Fibroblast of peridontal ligament (primary cell): ENCODE results near the gene SMIM12.
"Not testable (repeated sequence)": the region's sequence is repeated elsewhere in the genome, so short reads cannot be mapped to it uniquely, and the experiment has no call there.

Source experiments
- DNase-seq: peaks from one replicate; pipeline ENCODE4 v3.0.0-alpha.2; 2010; ENCODE audit errors: extremely low read depth

The SMIM12 gene

DNA sequence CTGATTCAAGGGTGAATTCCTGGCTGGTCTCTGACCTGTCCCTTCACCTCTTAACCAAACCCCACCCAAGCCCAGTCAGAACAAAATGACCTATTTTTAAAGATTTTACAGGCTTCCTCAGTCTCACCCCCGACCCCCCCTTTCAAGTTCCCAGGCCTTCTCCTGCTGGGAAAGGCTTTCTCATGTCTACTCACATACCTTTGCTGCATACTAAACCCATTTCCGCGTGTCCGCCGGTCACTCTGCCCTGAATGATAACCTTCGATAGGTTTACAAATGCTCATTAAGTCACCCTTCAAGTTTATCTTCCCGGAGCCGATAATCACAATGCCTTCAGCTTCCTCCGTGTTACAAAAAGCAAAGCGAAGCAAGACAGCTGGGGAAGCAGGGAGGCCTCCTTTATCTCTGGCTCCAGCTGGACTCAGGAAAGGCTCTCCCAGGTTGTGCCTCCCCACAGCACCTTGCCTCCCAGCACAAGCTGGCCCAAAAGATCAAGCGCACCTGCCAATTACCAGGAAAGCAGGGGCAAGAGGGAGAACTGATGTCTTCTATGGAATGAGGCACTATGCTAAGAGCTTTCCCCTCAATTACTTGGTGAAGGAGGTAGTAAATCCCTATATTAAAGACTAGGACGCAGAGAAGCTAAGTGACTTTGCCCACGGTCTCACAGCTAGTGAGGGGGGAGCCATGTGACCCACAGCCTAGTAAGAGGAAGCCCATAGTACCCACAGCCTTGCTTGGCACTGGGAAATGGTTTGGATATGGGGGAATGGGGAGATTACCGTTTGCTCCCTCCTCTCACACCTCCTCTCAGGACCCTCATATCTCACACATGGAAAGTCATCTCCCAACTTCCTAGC is 15.9 kb downstream of the SMIM12 start:
- no peak for DNase-seq

DNA sequence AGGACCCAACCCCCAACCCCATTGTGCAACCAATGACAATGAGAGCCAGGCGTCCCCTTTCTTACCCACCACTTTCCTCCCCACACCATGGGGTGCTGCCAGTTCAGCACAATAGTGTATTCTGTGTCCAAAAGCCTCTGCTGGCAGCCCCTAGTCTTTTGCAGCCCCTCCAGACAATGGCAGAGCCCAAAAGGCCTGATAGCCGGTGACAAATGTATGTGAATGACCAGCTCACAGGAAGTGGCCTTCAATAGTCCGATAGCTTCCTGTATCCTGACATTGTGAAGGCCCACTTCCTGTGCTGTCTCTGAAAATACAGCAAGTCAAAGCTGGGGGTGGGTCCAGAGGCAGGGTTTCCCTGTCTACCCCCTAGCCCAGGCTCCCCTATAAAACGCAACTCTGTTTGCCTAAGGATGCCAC is 16.6 kb downstream of the SMIM12 start:
- DNase-seq = no peak

DNA sequence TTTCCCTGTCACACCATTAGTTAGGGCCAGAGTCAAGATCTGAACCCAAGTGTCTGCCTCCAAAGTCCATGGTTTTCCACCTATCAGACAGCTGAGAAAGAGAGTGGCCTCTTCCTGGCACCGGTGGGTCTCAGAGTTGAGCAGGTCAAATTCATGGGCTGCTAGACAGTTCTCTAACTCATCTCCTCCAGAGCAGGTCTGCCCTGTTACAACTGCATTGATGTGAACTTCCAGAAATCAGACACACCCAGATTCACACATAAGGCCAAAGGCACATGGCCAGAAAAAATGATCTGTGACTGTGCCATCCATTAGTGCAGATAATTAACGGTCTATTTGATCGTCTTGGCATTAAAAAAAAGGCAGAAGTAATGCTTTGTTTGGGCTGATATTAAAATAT is 17.5 kb downstream of the SMIM12 start:
- no peak for DNase-seq

DNA sequence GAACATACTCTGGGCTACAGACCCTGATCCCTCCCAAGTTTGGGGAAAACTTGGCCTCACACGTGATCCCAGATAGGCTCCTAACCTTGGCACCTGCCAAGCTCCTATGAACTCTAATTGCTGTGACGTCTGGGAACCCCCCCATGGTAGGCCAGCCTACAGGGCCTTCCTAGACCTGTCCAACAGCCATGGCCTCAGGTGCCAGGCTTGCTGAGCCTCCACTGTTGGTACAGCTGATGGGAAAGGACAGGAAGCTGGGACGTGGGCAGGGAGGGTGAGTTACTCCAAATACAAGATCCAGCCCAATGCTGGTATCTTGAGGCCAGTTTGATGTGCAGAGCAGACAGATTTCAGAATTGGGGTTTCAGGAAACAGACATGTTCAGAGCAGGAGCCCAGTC is 19.1 kb downstream of the SMIM12 start:
- DNase-seq = no peak

DNA sequence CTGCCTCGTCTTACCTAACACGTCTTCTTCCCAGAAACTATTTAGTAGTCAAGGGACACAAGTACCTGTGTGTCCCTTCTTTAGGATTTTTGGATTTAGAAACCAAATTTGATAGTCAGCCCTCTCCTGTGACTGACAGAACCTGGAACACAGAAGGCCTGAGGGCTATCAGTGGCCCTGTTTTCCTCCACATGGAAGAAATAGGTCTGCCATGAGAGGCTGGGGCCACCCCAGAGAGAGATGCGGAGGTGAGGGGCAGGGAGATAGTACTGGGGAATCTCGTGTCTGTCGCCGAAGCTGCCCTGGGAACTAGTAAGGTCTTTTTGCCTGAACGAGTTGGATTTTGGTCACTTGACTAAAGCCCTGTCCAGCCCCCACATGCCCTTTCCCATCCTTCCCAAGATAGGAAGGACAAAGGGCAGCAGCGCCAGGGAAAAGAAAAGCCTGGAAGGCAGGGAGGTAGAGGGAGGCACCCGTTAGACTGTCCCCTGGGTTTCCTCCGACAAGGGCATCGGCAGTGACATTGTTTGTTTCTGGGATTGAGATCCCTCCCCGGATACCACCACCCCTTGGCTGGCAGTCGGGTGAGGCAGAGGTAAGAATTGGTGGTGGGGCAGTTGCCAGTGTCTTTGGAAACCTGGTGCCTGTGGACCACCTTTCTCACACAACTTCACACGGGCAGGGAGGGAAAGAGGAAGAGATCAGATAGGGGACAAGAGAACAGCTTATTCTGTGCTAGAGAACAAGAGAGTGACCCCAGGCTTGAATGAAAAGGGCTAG is 19.8 kb downstream of the SMIM12 start:
- no peak for DNase-seq

DNA sequence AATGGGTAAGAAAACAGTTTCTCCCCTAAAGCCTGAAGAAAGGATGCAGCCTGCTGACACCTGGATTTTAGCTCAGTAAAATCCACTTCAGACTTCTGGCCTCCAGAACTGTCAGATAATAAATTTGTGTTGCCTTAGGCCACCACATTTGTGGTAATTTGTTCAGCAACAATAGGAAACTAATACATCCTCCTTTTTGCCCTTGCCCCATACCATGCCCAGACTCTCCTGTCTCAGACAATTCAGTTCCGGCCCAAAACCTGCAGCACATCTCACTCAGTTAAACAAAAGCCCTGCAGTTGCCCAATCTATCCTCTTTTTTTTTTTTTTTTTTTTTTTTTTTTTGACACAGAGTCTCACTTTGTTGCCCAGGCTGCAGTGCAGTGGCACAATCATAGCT is 25.8 kb downstream of the SMIM12 start:
- DNase-seq = no peak

DNA sequence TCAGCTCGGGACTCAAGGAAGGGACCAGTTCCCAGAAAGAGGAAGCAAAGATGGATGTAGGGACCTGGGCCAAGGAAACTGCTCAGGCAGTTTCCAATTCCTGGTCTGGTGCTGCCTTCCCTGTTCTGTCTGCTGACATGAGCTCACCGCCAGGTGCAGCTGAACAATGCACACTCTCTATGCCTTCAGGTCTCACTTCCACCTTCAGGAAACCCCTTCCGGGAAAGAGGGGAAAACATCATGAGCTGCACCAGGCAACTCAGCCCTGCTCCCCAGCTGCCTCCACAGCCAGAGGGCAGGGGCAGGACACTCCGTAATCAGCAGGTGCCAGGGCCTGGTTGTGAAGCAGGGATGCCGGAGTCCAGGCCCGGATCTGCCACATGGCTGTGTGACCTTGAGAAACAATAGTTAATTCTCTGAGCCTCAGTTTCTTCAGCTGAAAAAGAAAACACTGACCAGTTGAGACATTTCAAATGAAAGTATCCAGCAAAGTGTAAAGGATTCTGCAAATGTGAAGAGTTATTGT is 27.8 kb downstream of the SMIM12 start:
- no peak for DNase-seq

DNA sequence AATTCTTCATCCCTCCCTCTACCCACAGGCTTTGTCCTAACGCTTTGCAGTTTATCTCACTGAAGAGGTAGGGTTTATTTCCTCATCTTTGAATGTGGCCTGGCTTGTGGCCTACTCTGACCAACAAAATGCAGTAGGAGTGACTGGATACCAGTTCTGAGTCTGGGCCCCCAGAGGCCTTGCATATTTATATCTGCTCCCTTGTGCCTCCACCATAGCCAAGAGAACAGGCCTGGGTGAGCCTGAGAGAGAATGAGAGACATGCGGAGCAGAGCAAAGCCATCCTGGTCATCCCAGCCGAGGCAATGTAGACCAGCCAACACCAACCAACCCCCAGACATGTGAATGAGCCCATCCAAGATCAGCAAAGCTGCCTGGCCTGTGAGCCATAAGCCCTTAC is 30.3 kb downstream of the SMIM12 start:
- peak; percentile 58 for DNase-seq

DNA sequence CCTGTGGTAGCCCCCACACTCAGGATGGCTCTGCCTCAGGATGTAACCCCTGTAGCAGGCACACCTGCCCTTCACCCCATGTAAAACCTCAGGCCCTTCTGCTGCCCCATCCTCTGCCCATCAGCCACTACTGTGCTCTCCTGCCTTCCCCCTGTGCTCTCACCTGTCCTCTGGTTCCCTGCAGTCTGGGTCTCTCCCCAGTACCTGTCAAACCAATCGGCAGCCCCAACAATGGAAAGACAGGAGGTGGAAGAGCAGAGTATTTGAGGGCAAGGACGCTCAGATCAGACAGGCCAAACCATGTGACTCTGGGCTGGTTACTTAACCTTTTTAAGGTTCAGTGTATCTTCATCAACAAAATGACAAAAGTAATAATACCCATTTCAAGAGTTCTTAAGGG is 30.9 kb downstream of the SMIM12 start:
- DNase-seq = no peak

DNA sequence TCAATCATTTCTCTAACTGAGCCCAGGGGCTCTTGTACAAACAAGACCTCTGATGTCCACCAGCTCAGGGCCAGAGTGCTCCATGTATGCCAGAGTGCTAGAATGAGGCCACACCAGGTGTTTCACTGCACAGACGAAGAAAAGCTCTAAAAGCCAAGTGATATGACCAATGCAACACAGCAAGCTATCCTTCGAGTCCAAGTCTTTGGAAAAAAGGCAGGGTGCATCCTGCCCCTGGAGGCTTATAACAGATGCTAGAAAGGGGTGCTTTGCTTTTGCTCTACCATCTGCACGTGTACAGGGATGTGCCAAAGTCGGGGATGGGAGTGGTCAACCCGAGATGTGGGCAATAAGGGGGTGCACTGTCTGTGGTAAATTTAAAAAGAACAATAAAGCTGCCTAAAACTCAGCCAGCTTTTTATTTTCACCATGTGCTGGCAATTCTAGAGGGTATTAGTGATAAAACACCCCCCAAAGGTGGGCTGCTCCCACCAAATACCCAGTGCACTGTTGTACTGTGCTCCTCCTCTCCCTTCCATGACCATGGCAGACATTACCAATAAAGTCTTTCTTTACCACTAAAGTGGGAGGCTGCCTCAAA is 32.1 kb downstream of the SMIM12 start:
- no peak for DNase-seq

DNA sequence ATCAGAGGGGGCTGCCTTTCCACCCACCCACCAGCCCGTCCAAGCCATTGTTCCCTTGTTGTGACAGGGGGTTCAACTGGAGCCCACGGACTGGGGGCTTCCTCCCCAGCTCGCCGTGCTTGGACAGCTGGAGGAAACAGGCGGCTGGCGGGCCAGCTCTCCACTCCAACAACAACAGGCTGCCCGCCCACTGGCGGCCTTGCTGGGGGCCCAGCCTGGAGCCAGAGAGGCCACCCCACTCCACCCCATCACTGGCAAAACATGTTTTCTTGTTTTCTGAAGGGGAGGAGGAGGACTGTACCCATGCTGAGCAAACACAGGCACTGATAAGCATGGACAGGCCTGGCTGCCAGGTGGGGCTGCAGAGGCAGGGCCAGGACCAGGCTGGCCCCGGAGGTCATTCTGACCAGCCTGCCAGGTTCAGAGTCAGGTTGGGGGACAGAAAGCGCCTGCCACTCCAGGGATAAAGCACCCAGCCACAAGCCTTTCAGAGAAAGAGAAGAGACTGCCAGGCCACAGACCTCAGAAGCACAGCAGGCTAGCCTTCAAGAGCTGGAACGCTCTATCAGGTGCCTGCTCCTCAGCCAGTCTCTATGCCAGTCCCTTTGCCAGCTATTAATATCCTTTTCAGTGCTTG is 34.0 kb downstream of the SMIM12 start:
- DNase-seq = no peak

DNA sequence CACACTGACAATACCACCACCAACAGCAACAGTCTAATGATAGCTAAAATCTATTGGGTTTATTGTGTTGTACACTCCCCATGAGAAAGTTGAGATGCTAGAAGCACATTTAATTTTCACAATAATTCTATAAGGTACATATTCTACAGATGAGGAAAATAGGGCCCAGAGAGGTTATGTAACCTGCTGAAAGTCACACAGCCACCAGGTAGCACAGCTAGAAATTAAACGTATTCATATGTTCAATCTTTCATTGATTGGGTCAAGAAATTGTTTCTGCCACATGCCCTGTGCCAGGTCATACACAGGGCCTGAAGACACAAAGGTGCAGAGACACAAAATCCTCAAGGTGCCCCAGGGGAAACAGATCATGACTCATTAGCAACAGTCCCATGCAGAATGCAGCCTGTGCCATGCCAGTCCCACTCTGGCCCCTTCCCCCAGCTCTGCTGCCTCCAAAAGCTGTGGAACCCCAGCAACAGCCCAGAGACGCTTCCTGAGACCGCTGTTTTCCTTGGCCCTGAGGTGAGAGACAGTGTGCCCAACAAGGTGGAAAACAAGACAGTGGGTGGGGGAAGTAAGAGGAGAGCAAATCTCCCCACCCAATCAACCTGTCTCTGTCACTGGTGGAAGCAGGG is 34.6 kb downstream of the SMIM12 start:
- DNase-seq = no peak

DNA sequence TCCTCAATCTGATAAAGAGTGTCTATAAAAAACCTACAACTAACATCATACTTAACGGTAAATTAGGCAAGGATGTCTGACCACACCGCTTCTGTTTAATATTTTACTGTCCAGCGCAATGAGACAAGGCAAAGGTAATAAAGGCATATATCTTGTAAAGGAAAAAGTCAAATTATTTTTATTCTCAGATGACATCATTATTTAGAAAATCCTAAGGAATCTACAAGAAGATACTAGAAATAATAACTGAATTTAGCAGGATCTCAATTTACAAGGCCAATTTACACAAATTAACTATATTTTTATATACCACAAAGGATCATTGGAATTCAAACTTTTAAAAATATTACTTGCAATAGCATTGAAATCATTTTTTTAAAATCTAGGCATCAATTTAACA is 37.3 kb downstream of the SMIM12 start:
- DNase-seq = no peak

DNA sequence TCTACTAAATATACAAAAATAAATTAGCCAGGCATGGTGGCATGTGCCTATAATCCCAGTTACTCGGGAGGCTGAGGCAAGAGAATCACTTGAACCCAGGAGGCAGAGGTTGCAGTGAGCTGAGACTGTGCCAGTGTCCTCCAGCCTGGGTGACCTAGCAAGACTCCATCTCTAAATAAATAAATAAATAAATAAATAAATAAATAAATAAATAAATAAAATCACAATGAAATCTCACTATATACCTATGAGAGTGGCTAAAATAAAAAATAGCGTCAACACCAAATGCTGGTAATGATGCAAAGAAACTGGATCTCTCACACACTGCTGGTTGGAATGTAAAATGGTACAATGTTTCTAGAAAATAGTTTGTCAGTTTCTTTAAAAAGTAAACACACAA is 40.7 kb downstream of the SMIM12 start:
- DNase-seq = not testable (repeated sequence)

DNA sequence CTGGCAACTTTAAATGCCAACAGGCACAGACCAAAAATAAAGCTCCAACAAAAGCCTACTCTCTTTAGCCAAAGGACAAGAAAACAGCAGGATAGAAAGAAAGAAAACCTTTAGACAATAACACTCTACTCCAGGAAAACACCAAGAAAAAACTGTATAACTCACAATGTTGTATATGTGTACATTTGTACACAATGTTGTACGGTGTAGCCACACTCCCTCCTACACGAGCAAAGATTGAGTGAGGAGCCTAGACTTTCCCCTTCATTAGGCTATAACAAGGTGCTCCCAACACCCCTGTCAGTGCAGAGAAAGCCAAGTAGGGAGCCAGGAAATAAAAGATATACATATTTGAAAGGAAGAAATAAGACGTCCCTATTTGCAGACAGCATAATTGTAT is 42.8 kb downstream of the SMIM12 start:
- DNase-seq = no peak

DNA sequence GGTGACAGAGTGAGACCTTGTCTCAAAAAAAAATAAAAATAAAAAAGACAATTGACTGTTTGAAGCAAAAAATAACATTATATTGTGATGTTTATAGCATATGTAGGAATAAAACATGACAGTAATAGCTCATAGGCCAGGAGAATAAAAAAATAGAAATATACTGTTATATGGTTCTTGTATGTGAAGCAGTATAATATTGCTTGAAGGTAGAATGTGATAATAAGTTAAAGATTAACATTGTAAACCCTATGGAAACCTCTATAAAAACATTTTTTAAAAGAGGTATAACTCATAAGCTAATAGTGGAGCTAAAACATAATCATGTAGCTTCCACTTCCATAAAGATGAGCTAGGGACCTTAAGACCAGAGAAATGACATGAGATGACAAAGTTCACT is 43.2 kb downstream of the SMIM12 start:
- DNase-seq = no peak

DNA sequence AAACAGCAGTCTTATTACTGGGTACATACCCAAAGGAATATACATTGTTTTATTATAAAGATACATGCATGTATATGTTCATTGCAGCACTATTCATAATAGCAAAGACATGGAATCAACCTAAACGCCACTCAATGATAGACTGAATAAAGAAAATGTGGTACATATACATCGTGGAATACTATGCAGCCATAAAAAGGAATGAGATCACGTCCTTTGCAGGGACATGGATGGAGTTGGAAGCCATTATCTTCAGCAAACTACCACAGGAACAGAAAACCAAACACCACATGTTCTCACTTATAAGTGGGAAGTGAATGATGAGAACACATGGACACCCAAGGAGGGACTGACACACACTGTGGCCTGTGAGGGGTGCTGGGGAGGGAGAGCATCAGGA is 48.8 kb downstream of the SMIM12 start:
- not testable (repeated sequence) for DNase-seq

DNA sequence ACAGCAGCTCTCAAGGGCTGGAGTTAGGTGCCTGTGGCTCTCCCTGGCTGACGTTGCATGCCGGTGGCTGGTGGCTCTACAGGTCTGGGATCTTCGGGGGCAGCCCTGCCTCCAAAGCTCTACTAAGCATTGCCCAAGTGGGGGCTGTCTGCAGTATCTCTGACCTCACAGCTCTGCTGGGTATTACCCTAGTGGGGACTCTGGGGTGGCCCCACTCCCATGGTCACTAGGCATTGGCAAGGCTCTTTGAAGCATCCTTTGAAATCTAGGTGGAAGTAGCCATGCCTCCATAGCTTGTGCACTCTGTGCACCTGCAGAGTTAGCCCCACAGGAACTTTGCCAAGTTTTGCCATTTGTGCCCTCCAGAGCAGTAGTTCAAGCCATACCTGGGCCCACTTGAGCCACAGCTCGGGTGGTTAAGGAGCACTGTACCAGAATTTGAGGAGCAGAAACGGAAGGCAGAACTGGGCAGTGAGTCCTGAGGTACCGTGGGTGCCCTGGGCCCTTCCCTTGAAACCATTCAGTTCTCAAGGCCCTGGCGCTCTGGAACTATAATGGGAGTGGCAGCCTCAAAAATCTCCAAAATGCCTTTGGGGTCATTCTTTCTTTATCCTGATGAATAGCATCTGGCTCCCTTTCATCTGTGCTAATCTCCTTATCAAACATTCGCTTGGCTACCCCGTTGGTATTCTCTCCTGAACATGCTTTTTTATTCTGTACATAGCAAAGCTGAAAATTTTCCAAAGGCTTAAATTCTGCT is 51.3 kb downstream of the SMIM12 start:
- no peak for DNase-seq

DNA sequence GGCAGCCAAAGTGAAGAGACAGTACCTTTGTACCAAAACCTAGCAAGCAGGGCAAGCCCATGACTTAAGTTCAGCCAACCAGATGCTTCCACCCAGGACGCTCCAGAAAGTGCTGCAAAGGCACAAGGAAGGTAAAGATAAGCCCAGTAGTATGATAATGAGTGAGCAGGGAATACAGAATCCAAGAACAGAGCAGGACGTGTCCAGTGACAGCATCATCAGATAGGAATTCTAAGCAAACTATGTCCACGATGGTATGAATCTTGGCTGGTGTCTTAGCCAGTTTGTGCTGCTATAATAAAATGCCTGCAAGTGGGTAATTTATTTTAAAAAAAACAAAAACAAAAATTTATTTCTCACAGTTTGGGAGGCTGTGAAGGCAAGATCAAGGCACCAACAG is 53.2 kb downstream of the SMIM12 start:
- DNase-seq = peak; percentile 31

DNA sequence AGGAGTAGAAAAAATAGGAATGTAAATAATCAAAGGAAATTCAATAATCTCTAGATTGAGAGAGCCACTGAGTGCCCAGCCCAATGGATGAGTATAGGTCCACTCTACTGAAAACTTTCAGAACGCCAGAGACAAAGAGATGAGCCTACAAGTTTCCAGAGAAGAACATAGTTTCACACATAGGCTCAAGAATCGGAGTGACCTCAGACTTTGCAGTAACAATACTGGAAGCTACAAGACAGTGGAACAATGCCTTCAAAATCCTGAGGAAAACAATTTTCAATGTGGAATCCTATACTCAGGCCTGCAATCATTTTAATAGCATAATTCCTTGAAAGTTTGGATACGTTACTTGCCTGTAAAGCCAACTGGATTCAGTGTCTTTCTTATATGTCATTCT is 55.8 kb downstream of the SMIM12 start:
- no peak for DNase-seq
